Keratinocyte (primary cell): Measurements from ENCODE around the gene MFSD12.

Experiments
- CTCF ChIP-seq, 3 experiments: IDR thresholded peaks in 1 of 3; conservative IDR thresholded peaks in 1 of 3; optimal IDR thresholded peaks in 1 of 3; 2 replicates in 2 of 3; 3 replicates in 1 of 3; pipeline versions ENCODE3 to v1.5.1; 2011; ENCODE audit warnings: low read length in 3 of 3, mild to moderate bottlenecking in 3 of 3, moderate library complexity in 2 of 3, control low read depth in 1 of 3, inconsistent platforms in 1 of 3; ENCODE audit not compliant: insufficient read depth in 2 of 3; ENCODE audit errors: extremely low read depth in 1 of 3
- EZH2 ChIP-seq: IDR thresholded peaks from one replicate; pipeline ENCODE4 v1.6.1; 2012; ENCODE audit warnings: inconsistent platforms, mild to moderate bottlenecking, low read length, moderate library complexity

GRCh38 chr19:3548606-3549005 is 8.8 kb downstream of the MFSD12 start:
- TF ChIP-seq CTCF (optimal IDR thresholded peaks at IDR 0.05 in 1 of 3, IDR thresholded peaks at IDR 0.05 in 1 of 3, conservative IDR thresholded peaks at IDR 0.05 in 1 of 3; ENCODE audit: extremely low read depth in 1 of 3, insufficient read depth in 2 of 3, low read length in 3 of 3) (no peak), EZH2 (no peak)
